Neutrophil (primary cell): Measurements from ENCODE around the gene PITRM1.

Experiments used
- H3K27ac ChIP-seq: fragments of 200-600 bp; sonication (generic); 2 replicates; pipeline ENCODE4 v1.5.1; 2016; ENCODE audit warnings: mild to moderate bottlenecking, moderate library complexity
- H3K27me3 ChIP-seq: fragments of 200-600 bp; sonication (generic); 2 replicates; pipeline ENCODE4 v1.6.0; 2016; ENCODE audit warnings: mild to moderate bottlenecking
- H3K36me3 ChIP-seq: fragments of 200-600 bp; sonication (generic); 2 replicates; pipeline ENCODE4 v1.5.1; 2017
- H3K4me1 ChIP-seq, 2 experiments: fragments of 200-600 bp in 1 of 2; sonication (generic) in 1 of 2; 1 replicate in 1 of 2; 2 replicates in 1 of 2; pipeline versions ENCODE4 v1.5.1 to v1.6.1; 2013 to 2016; ENCODE audit warnings: low read depth in 1 of 2, low read length in 1 of 2, mild to moderate bottlenecking in 1 of 2, moderate library complexity in 1 of 2; ENCODE audit not compliant: control insufficient read depth in 1 of 2, insufficient read depth in 1 of 2
- H3K4me3 ChIP-seq, 2 experiments: fragments of 200-600 bp in 1 of 2; sonication (generic) in 1 of 2; 1 replicate in 1 of 2; 2 replicates in 1 of 2; pipeline ENCODE4 v1.5.1; 2013 to 2016; ENCODE audit warnings: low read depth in 1 of 2, low read length in 1 of 2, mild to moderate bottlenecking in 1 of 2, moderate library complexity in 1 of 2
- H3K9me3 ChIP-seq: fragments of 200-600 bp; sonication (generic); 2 replicates; pipeline ENCODE4 v1.5.1; 2016
- CTCF ChIP-seq: fragments of 200-600 bp; sonication (generic); IDR thresholded peaks from 2 replicates; pipeline ENCODE4 v1.5.1; 2016; ENCODE audit warnings: antibody characterized with exemption

PITRM1 gene

GRCh38 chr10:3141351-3142005, 31.1 kb downstream of the PITRM1 start:
- no peaks in the 10 kb centered on the region for H3K9me3 ChIP-seq
- no peak for TF ChIP-seq CTCF
- H3K27me3 ChIP-seq: no peaks in the 10 kb centered on the region
- H3K36me3 ChIP-seq: peaks cover 100% of the 10 kb centered on the region
- H3K4me1 ChIP-seq: no peaks in the 10 kb centered on the region
- no peak overlapping the region for H3K27ac ChIP-seq
- H3K4me3 ChIP-seq: no peak overlapping the region

GRCh38 chr10:3140280-3140679, 32.3 kb downstream of the PITRM1 start:
- Histone ChIP-seq H3K36me3 (peaks cover 100% of the 10 kb centered on the region), H3K4me3 (no peak overlapping the region), H3K4me1 (no peaks in the 10 kb centered on the region), H3K27ac (no peak overlapping the region), H3K9me3 (no peaks in the 10 kb centered on the region), H3K27me3 (no peaks in the 10 kb centered on the region)
- no peak for TF ChIP-seq CTCF

GRCh38 chr10:3139216-3139910, 33.2 kb downstream of the PITRM1 start:
- H3K36me3 ChIP-seq: peaks cover 100% of the 10 kb centered on the region
- H3K27me3 ChIP-seq: no peaks in the 10 kb centered on the region
- H3K9me3 ChIP-seq: no peaks in the 10 kb centered on the region
- no peak overlapping the region for H3K4me3 ChIP-seq
- H3K27ac ChIP-seq: no peak overlapping the region
- TF ChIP-seq CTCF: no peak
- H3K4me1 ChIP-seq: no peaks in the 10 kb centered on the region

- no peaks in the 10 kb centered on the region for H3K27me3 ChIP-seq
- no peak overlapping the region for H3K4me3 ChIP-seq
- no peaks in the 10 kb centered on the region for H3K4me1 ChIP-seq
- no peaks in the 10 kb centered on the region for H3K9me3 ChIP-seq
- H3K36me3 ChIP-seq: peaks cover 98% of the 10 kb centered on the region
- no peak overlapping the region for H3K27ac ChIP-seq
- no peak for TF ChIP-seq CTCF
Observed at GRCh38 chr10:3137958-3138726, 34.4 kb downstream of the PITRM1 start.

- Histone ChIP-seq H3K27me3 (no peaks in the 10 kb centered on the region), H3K4me1 (no peaks in the 10 kb centered on the region), H3K9me3 (no peaks in the 10 kb centered on the region), H3K36me3 (peaks cover 92% of the 10 kb centered on the region), H3K27ac (no peak overlapping the region), H3K4me3 (no peak overlapping the region)
- TF ChIP-seq CTCF: no peak
Observed at GRCh38 chr10:3136763-3137611, 35.6 kb downstream of the PITRM1 start.
